ENCODE results near the gene NDC1. TPM values are rescaled to one million over a fixed set of nuclear protein-coding genes. Genes with fewer than 3 reads are reported as not detected.

Gene NDC1
- total and polyA plus RNA-seq, 2 donors (not counting 3 experiments of a cell fraction or from before 2014, with no cell fraction given) = 23.2 to 29.2 TPM

GRCh38 chr1:53810007-53810406 is 28.1 kb downstream of the NDC1 start:
- Histone ChIP-seq H3K9me1 (replicated peaks; ENCODE audit: control insufficient read depth, extremely low read depth, insufficient read depth, low read length) (no peaks in the 10 kb centered on the region), H4K20me1 (replicated peaks; ENCODE audit: control insufficient read depth, extremely low read depth, insufficient read depth, low read length) (no peaks in the 10 kb centered on the region), H3K4me2 (ENCODE audit: insufficient read depth, low read length) (no peak overlapping the region), H3K27me3 (ENCODE audit: control insufficient read depth in 2 of 2, insufficient read depth in 2 of 2, low read length in 2 of 2) (no peaks in the 10 kb centered on the region), H3K9me3 (replicated peaks; ENCODE audit: control insufficient read depth, insufficient read depth, low read length) (no peaks in the 10 kb centered on the region), H3K4me1 (ENCODE audit: control insufficient read depth, extremely low read depth, insufficient read depth, low read length) (no peaks in the 10 kb centered on the region), H3K4me3 (replicated peaks in 1 of 3; ENCODE audit: insufficient read depth in 1 of 3, low read depth in 1 of 3, low read length in 3 of 3) (no peak overlapping the region), H3K27ac (ENCODE audit: insufficient read depth, low read depth, low read length) (no peak overlapping the region), H2AFZ (ENCODE audit: low read depth, low read length) (no peak overlapping the region), H3K79me2 (ENCODE audit: control insufficient read depth, insufficient read depth, low read length) (peaks cover 11% of the 10 kb centered on the region), H3K9ac (replicated peaks; ENCODE audit: extremely low read depth, insufficient read depth, low read length) (no peak overlapping the region), H3K36me3 (ENCODE audit: control insufficient read depth in 2 of 2, extremely low read depth in 1 of 2, insufficient read depth in 2 of 2, low read length in 2 of 2) (peaks cover 0 to 9% of the 10 kb centered on the region in 2 experiments)
- intact Hi-C loops (cut with micrococcal nuclease) (loop anchor here (5.0 kb wide), 1 partner anchor 323 kb away; no protein-coding TSS in a partner anchor), dilution Hi-C loops (cut with MboI; ENCODE audit: extremely low pct_ligation_motif_present, low sequenced_read_pairs) (no loop called here)
- POLR2A ChIA-PET = no interaction called here
- BruUV-seq (replicated peaks) = no TSS peak
- CTCF ChIA-PET = interaction anchor here (1.5 kb wide), 1 partner anchor 38 kb away, joined by 4 read pairs; no protein-coding TSS in a partner anchor
- TF ChIP-seq POLR2A (IDR thresholded peaks at IDR 0.05; ENCODE audit: low read depth, low read length) = no peak
- TF ChIP-seq EZH2 (IDR thresholded peaks at IDR 0.05; ENCODE audit: borderline replicate concordance, low read depth, low read length, severe bottlenecking) = no peak
- TF ChIP-seq MAX (IDR thresholded peaks at IDR 0.05; ENCODE audit: insufficient read depth, insufficient read length) = no peak
- no peak for TF ChIP-seq POLR2AphosphoS5 (IDR thresholded peaks at IDR 0.05; ENCODE audit: insufficient read depth, low read depth, low read length)
- TF ChIP-seq GATA2 (IDR thresholded peaks at IDR 0.05; ENCODE audit: insufficient read depth, insufficient read length, low read depth, low read length) = no peak
- no peak for TF ChIP-seq MYC (IDR thresholded peaks at IDR 0.05; ENCODE audit: low read depth, low read length)
- TF ChIP-seq CTCF (IDR thresholded peaks at IDR 0.05; ENCODE audit: extremely low read depth in 1 of 2, insufficient read depth in 1 of 2, low read depth in 1 of 2, low read length in 2 of 2) = no peak
- no peak for TF ChIP-seq FOS (IDR thresholded peaks at IDR 0.05; ENCODE audit: borderline replicate concordance, insufficient read depth, low read length)
- no peak for TF ChIP-seq JUN (IDR thresholded peaks at IDR 0.05; ENCODE audit: borderline replicate concordance, insufficient read depth, insufficient read length, low read depth)
- FAIRE-seq (no peak), DNase-seq (ENCODE audit: low read depth, low spot score) (no peak)

Measured in endothelial cell of umbilical vein (primary cell).